ENCODE data around the gene APLF.
A peak's percentile ranks its signal among the peaks of the same experiment; 100 is the strongest.

Gene APLF

DNA sequence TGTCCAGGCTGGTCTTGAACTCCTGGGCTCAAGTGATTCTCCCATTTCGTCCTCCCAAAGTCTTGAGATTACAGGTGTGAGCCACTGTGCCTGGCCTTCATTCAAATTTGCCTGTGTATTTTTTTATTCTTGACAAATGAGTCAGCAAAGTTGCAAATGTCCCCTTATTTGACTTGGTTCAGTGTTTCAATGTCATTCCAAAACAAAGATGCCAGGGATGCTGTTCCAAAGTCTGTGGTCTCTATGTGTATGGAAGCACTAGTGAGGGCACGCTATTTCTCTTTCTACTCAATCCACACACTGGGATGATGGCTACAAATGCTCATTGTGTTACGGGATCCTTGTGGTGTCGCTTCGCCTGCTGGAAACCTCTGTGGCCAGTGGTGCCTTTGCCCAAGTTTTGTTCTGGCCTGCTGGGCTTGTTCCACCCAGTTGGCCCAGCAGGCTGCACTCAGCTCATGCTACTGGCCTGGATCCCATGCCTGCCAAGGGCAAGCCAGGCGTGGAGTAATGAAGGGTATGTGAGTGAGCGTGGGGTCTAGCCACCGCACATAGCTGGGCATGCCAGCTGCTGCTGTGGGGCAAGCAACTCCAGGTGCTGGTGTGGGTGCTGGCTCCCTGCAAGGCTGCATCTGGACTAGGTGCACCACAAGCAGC lies 35.9 kb upstream of the APLF start:
- no peak for DNase-seq (ENCODE audit: low read depth)
- TF ChIP-seq, protein P1, sequence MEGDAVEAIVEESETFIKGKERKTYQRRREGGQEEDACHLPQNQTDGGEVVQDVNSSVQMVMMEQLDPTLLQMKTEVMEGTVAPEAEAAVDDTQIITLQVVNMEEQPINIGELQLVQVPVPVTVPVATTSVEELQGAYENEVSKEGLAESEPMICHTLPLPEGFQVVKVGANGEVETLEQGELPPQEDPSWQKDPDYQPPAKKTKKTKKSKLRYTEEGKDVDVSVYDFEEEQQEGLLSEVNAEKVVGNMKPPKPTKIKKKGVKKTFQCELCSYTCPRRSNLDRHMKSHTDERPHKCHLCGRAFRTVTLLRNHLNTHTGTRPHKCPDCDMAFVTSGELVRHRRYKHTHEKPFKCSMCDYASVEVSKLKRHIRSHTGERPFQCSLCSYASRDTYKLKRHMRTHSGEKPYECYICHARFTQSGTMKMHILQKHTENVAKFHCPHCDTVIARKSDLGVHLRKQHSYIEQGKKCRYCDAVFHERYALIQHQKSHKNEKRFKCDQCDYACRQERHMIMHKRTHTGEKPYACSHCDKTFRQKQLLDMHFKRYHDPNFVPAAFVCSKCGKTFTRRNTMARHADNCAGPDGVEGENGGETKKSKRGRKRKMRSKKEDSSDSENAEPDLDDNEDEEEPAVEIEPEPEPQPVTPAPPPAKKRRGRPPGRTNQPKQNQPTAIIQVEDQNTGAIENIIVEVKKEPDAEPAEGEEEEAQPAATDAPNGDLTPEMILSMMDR (conservative IDR thresholded peaks at IDR 0.05; ENCODE audit: low read depth, low read length), result no peak
- H3K4me3 ChIP-seq (ENCODE audit: low read length), result no peak overlapping the region

- TF ChIP-seq, protein P1 (conservative IDR thresholded peaks at IDR 0.05; ENCODE audit: low read depth, low read length), result no peak
- DNase-seq (ENCODE audit: low read depth), result no peak
- H3K4me3 ChIP-seq (ENCODE audit: low read length), result no peak overlapping the region
These were observed 34.4 kb upstream of the APLF start for GRCh38 chr2:68432696-68433658.

DNA sequence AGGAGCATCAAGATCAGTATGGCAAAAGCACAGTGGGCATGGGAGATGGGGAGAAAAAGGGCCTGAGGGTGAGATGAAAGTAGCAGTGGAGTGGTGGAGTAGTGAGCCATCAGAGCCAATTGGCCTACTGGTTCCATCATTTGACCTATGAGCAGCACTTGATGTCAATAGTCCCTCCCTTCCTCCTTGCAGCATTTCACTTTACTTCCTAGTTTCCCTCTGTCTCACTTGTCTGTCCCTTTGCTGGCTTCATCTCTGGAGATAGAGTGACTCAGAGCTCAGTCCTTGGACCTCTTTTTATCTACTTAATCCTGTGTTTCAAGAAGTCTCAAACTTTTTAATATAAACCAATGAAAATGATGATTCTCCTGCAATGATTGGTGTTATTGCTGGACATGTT lies 32.4 kb upstream of the APLF start:
- TF ChIP-seq, protein P1 (conservative IDR thresholded peaks at IDR 0.05; ENCODE audit: low read depth, low read length), result no peak
- no peak overlapping the region for H3K4me3 ChIP-seq (ENCODE audit: low read length)
- no peak for DNase-seq (ENCODE audit: low read depth)

DNA sequence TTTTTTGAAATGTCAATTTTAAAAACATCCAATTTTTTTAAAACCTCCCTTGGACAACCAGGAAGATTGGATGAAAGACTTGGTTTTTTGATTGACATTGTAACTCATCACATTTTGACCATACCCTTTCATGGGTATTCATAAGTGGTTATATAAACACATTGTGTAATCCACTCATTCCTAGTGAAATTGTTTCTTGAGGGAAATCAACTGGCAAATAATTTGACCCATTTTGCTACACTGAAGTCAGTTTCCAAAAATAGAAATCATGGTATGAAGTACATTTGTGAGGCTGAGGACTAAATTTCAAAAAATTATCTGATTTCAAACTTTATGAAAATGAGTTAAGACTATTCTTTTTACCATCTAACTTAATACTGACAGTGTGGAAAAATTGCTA lies 31.8 kb upstream of the APLF start:
- H3K4me3 ChIP-seq (ENCODE audit: low read length), result no peak overlapping the region
- peak; percentile 3 for DNase-seq (ENCODE audit: low read depth)
- TF ChIP-seq, protein P1 (conservative IDR thresholded peaks at IDR 0.05; ENCODE audit: low read depth, low read length), result no peak

- no peak overlapping the region for H3K4me3 ChIP-seq (ENCODE audit: low read length)
- TF ChIP-seq, protein P1 (conservative IDR thresholded peaks at IDR 0.05; ENCODE audit: low read depth, low read length), result no peak
- DNase-seq (ENCODE audit: low read depth), result no peak
These were observed 31.1 kb upstream of the APLF start for GRCh38 chr2:68436270-68436669.

DNA sequence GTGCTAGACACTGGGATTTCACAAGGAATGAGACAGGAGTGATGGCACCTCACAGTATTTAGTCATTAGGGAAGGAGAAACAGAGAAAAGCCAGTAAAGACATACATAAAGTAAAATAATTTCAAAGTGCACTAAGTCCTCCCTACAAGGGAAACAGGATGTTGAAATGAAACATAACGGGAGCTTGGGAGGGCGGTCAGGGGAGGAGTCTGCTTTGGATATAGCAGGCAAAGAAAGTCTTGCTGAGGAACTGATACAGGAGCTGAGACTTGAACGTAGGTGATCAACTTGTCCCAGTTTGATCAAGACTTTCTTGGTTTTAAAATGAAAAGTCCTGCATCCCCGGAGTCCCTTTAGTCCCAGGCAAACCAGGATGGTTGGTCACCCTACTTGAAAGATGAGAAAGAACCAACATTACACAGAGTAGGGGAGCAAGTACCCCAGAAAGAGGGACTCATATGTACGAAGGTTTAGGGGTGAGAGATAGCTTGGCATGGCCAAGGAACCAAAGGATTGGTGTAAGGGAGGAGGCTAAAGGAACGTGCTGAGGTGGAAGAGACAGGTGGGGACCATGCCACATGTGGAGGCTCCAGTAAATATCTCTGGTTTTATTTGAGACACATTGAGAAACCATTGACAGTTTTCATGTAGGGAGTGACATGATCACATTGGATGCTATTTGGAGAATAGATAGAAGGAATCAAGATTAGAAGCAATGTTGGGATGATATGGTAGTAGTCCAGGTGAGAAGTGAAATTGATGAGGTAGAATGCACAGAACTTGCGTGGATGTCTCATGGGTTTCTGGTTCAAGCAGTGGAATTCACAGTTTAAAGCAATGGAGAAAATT lies 28.7 kb upstream of the APLF start:
- DNase-seq (ENCODE audit: low read depth), result no peak
- TF ChIP-seq, protein P1 (conservative IDR thresholded peaks at IDR 0.05; ENCODE audit: low read depth, low read length), result no peak
- H3K4me3 ChIP-seq (ENCODE audit: low read length), result no peak overlapping the region

All from retinal pigment epithelial cell (primary cell).